H4 (cell line): Measurements from ENCODE around the gene KCNG2. TPM values are rescaled to one million over a fixed set of nuclear protein-coding genes. Genes with fewer than 3 reads are reported as not detected.

Source experiments
- DNase-seq: peaks from one replicate; pipeline ENCODE4 v3.0.0-alpha.2; 2015; ENCODE audit warnings: low spot score
- total RNA-seq: library from RNA; depleted of rRNA; stranded (reverse); fragments of >200 nt; shearing (Covaris generic); gene quantifications from 2 replicates; pipeline ENCODE4 v1.2.3, GENCODE V29; 2014

The KCNG2 gene
- total RNA-seq, 1 experiment from 2014 or later, result not detected

DNA sequence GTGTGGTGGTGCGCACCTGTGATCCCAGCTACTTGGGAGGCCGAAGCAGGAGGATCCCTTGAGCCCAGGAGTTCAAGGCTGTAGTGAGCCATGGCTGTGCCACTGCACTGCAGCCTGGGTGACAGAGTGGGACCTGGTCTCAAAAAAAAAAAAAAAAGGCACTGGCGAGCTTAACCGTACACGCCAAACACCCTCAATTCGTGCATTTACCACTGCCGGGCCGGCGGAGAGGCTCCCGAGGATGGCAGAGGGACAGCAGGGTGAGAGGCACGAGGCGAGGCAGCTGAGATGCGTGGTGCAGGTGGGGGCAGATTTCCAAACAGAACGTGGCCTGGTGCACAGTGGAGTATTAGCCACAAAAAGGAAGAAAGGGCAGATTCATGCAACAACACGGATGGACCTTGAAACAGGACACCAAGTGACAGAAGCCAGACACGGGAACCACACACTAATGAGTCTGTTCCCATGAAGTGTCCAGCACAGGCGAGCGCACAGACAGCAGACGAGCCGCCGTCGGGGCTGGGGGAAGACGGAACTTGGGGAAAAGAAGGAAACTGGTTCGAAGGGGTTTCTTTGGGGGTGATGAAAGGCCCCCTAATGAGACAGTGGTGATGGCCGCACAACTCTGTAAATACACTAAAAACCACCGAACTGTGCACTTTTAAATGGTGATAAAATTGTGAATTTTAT lies 126.3 kb downstream of the KCNG2 start:
- no peak for DNase-seq

DNA sequence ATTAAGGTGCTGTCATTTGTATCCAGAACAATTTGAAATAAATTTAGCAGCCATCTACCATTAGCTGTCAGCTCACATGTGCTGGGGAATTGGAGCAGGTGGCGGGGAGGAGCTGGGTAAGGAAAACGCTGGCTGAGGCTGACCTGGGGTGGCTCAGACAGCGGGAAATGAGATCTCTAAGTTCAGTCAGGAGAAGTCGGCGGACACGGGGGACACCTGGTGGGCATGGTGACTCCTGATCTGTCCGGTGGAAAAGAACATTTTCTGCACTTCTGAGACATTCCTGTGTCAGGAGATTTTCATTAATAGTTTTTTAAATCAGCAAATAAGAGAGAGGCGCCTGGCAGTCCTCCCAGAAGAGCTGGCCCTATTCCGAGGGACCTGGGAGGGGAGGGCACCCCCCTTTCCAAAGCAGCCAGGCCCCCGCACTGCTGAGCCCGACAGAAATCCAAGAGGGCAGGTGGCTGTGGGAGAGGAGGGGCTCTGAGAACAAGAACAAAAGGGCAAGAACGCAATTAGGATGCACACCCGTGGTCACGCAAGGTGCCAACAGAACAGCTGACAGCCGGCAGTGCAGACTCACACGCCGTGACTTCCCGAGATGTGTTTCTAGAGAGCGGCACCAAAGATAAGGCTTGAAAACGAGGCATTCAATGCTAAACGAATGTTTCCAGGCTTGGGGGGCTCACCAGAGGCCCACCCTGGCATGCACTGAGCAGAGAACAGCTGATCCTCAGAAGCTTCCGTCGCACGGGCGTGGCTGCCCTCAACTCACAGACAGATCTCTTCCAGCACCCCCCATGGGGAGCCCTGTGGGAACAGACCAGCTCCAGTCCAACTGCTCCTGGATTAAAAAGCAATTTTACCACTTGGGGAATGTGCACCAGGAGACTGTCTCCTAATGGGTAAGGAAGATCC lies 127.3 kb downstream of the KCNG2 start:
- DNase-seq, result no peak

GRCh38 chr18:79926306-79926705 lies 128.6 kb downstream of the KCNG2 start:
- no peak for DNase-seq

DNA sequence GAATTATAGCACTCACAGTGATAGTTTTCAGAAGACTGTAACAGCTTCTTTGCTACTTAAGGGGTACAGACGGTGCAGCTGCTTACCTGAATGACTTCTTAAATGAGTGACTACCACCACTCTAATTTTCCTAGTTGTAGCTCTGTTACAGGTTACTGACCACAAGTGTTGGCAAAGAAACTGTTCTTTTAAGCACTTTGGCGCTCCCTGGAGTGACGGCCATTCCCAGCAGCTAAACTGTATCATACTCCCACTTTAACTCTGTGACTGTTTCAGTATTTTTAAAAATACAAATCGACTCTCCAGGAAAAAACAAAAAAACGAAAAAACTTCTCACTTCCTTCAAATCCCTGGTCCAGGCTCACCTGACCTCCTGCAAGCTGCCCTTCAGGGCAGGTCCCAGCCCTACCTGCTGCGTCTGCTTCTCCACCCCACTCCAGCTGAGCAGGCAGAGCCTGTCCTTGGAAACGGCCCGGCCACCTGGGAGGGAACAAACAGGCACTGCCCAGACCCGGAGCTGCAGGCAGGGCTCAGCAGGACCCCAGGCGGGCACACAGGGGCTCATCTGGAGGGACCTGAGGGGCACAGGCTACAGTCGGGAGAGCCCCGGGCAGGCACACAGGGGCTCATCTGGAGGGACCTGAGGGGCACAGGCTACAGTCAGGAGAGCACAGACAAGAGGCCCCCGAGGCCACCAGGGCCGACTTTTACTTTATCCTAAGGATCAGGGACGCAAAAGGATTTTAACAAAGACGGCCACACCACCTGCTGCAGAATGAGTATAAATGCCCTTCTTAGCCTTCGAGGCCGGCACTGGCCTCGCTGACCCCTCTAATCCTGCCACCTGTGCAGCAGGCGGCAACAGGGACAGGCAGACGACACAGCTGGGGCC lies 129.2 kb downstream of the KCNG2 start:
- DNase-seq, result no peak

GRCh38 chr18:79927607-79928562 lies 130.1 kb downstream of the KCNG2 start:
- DNase-seq, result no peak

GRCh38 chr18:79928563-79928960 lies 130.8 kb downstream of the KCNG2 start:
- DNase-seq, result no peak

GRCh38 chr18:79930020-79930642 lies 132.4 kb downstream of the KCNG2 start:
- no peak for DNase-seq

GRCh38 chr18:79931475-79931874 lies 133.7 kb downstream of the KCNG2 start:
- no peak for DNase-seq

GRCh38 chr18:79932907-79933306 lies 135.2 kb downstream of the KCNG2 start:
- no peak for DNase-seq

DNA sequence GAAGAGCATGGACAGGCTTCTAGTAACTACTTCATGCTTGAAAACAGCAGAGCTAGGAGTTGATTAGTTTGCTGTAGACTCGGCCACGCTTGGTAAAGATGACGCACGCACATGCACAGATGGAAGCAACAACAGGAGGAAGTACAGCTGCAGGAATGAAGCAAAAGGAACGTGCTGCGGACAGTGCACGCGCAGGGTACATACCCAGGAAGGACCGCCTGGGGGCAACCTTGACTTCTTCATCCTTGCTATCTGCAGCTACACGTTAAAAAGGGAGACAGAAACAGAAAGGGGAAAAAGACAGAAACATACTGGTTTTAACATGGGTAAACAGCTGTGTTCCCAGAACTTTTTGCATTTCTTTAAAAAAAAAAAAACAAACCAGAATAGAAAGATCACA lies 136.0 kb downstream of the KCNG2 start:
- DNase-seq, result no peak

DNA sequence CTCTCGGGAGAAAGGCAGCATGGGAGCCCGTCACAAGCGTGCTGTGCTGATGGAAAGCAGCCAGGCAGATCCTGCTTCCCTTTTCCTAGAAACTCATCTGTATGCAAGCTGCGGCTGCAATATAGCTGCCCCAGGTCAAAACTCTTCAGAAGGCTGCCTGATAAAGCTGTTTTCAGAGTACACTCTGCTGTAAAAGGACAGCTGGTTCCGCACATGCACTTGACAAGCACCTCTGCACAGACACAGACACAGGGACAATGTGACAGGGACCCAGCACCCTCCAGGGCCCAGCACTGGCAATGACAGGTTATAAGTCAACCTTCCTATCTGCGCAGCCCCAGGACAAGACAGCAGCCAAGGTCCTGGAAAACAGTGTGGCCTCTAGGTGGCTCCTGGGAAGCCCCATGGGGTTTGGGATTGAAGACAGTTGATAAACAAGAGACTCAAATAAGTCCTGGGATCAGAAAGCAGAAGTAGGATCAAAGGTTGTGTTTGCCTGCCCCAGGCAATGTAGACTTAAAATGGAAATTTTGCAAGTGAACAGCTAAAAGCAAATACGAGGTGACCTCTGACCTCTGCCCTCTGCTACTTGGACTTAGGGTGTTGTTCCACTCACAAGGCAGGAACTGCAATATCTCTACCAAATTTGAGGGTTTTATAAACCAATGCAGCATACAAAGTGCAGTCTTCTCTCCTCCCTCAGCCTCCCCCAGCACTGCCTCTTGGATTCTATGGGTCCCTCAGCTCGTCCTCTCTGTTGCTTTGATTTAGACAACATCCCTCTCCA lies 136.8 kb downstream of the KCNG2 start:
- no peak for DNase-seq

GRCh38 chr18:79935098-79935480 lies 137.4 kb downstream of the KCNG2 start:
- no peak for DNase-seq

DNA sequence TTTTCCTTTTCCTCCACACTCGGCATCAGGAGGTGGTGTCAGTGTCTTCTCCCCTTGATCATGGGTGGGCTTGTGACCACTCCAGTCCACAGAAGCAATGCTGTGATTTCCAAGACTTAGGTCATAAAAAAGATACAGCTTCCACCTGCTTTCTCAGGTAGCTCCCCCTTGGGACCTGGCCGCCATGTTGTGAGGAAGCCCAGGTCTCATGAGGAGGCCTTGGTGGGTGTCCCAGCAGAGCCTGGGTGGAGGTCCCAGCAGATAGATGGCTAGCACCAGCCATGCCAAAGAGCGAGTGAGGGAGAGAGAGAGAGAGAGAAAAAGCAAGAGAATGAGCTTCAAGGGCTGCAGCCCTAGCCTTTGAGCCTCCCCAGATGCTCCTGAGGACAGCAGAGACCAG lies 137.8 kb downstream of the KCNG2 start:
- no peak for DNase-seq

- no peak for DNase-seq
These were observed 138.2 kb downstream of the KCNG2 start for GRCh38 chr18:79935925-79936324.

DNA sequence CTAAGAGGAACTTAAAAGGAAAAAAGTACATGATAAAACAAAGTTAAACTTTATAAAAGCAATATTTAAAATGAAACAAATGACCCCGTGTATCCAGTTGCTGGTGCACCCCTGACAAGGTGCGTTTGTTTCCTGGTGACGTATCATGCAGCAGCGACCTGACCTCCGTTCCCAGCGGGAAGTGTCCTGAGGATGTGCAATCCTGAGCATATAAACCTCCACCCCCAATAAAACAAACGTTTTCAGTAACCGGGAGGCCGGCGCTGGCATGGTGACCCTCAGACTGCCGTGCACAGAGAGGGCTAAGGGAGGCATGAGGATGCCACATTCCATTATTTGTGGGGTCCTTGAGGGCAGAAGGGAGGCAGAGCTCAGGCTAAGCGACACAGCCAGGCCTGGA lies 138.9 kb downstream of the KCNG2 start:
- no peak for DNase-seq

DNA sequence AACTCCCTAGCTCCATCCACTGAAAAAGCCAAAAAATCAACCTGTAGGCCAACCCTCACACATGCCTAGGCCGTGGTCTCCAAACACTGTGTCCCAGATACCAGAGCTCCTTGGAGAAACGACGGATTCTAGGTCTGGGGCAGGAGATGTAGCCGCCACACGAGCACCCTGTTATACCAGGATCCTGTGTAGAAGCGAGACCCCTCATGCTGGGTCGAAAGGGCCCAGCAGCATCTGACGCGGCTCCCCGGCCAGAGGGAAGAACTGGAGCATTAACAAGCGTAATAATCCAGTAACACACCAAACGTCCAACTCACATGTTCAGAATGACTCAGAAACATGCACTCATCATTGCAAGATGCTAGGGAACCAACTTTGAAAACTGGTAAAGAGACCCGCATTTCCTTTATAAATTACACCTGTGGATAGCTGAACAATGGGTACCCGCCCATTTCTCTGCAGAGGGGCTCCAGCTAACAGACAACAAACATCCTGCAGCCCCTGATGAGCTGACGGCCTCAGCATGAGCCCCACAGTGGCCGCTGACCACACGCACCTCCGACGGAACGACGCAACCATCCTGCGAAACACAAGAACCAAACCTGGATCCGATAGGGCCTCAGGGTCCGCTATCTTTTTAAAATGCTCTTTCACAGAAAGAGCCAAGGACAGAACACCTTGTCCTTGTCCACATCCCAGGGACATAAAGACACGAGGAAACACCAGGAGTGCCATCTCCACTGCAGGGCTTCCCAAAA lies 139.5 kb downstream of the KCNG2 start:
- DNase-seq, result no peak

- DNase-seq, result no peak
These were observed 140.5 kb downstream of the KCNG2 start for GRCh38 chr18:79938196-79938595.

DNA sequence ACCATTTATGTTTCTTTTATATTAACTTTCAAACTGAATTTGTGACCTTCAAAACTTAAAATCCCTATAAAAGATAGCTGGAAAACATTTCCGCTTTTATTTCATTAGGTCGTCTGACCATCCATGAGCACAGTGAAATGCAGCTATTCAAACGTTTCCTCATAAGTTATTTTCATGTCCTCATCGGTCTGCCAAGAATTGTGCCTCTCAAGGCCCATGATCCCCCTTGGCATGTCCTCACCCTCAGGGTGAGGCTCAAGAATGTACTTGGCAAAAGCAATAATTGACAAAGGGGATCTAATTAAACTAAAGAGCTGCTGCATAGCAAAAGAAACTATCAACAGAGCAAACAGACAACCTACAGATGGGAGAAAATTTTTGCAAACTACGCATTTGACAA lies 141.4 kb downstream of the KCNG2 start:
- no peak for DNase-seq
